Suppressor macrophage treated with lipopolysaccharide for 1 hour (primary cell): Measurements from ENCODE around the gene SRCAP.

Experiments
- DNase-seq, 3 donors: peaks; one replicate each; pipeline ENCODE4 v3.0.0-alpha.2; 2020 to 2022

Gene SRCAP

DNA sequence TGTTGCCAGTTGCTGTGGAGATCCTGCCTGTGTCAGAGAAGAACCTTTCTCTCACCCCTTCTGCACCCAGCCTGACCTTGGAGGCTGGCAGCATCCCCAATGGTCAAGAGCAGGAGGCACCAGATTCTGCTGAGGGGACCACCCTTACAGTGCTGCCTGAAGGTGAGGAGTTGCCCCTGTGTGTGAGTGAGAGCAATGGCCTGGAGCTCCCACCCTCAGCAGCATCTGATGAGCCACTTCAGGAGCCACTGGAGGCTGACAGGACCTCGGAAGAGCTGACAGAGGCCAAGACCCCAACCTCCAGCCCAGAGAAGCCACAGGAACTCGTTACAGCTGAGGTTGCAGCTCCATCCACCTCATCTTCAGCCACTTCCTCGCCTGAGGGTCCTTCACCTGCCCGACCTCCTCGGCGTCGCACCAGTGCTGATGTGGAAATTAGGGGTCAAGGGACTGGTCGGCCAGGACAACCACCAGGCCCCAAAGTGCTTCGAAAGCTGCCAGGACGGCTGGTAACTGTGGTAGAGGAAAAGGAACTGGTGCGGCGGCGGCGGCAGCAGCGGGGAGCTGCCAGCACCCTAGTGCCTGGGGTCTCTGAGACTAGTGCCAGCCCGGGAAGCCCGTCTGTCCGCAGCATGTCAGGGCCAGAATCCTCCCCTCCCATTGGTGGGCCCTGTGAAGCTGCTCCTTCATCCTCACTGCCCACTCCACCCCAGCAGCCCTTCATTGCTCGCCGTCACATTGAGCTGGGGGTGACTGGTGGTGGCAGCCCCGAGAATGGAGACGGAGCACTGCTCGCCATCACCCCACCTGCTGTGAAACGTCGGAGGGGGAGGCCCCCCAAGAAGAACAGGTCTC is 39.0 kb downstream of the SRCAP start:
- no peak for DNase-seq

DNA sequence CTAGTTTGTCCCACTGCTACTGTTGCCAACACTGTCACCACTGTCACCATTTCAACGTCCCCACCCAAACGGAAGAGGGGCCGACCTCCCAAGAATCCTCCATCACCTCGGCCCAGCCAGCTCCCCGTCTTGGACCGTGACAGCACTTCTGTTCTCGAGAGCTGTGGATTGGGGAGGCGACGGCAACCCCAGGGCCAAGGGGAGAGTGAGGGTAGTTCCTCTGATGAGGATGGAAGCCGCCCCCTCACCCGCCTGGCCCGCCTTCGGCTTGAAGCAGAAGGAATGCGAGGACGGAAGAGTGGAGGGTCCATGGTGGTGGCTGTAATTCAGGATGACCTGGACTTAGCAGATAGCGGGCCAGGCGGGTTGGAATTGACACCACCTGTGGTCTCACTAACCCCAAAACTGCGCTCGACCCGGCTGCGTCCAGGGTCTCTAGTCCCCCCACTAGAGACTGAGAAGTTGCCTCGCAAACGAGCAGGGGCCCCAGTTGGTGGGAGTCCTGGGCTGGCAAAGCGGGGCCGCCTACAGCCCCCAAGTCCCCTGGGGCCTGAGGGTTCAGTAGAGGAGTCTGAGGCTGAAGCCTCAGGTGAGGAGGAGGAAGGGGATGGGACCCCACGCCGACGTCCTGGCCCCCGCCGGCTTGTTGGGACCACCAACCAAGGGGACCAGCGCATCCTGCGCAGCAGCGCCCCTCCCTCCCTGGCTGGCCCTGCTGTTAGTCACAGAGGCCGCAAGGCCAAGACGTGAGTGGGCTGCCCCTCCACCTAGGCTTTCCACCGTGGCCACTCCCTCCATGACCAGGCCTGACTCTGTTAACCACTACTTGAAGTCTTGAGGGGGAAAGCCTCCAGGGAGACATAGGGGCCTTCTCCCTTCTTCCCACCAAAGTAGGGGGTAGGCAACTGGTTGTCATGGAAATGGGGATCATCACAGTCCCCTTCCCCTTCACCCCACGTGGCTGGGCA is 40.3 kb downstream of the SRCAP start:
- DNase-seq = no peak

DNA sequence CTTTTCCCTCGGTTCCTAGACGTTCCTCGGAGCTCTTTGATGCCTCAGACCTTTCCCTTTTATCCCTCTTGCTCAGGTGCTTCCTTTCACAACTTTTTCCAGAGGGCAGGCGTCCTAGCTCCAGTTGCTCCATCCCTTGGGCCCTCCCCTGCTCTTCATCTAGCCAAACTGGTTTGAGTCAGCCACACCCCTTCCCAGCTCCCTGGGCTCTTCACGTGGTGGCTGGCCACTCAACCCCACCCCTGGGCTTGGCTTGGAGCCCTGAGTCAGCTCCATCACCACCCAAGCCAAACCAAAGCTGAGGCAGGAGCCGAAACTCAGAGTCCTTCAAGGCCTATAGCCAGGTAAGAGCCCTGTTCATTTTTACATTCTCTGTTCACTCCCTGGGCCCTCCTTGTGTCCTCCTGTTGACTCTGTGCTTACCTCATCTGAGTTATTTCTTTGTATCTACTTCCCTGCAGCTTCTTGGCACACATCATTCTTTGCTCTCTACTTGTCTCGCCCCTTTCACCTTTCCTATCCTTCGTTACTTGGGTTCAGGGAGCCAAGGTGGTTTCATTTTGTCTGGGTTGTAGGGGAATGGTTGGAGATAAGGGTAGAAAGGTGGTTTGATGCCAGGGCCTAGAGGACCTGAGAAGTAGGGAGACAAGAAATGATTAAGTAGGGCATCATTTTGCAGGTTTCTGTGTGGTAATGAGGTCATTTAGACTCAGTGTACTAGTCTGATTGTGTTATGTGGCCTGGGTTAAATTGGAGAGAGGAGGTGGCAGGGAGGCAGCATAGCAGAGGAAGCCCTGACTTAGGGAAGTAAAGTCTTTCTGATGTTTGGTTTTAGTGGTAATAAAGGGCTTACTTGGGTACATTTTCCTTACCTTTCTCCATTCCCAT is 41.6 kb downstream of the SRCAP start:
- DNase-seq = no peak

DNA sequence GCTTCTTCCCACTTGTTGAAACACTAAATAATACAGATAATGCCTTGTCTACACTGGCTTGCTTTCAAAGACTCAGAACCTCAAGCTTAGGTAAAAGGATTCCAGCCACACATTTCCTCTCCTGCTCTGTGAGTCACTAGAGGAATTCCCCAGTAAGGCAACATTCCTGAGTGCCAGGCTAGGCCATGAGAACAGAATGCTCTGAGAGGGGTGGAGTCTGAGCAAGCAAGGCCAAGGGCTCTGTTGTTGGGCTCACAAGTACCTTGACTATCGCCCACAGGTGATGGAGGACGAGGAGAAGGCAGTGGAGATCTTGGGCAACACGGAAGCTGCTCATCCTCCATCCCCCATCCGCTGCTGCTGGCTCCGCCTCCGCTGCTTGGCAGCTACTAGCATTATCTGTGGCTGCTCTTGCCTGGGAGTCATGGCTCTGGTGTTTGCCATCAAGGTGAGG is 42.5 kb downstream of the SRCAP start:
- DNase-seq = peak; percentile 47 to 56 (median 55)

DNA sequence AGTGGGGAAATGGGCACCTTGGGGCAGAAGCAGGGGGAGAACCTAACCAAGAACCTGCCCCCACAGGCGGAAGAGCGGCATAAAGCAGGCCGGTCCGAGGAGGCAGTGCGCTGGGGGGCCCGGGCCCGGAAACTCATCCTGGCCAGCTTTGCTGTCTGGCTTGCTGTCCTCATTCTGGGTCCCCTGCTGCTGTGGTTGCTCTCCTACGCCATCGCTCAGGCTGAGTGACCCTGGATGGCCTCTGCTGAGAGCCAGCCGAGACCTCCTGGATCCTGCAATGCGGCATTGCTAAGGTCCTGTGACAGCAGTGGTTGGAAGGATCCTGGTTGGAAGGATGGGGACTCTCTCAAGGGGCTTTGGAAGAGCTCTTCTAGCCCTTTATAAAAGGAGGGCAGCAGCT is 44.7 kb downstream of the SRCAP start:
- DNase-seq = no peak

DNA sequence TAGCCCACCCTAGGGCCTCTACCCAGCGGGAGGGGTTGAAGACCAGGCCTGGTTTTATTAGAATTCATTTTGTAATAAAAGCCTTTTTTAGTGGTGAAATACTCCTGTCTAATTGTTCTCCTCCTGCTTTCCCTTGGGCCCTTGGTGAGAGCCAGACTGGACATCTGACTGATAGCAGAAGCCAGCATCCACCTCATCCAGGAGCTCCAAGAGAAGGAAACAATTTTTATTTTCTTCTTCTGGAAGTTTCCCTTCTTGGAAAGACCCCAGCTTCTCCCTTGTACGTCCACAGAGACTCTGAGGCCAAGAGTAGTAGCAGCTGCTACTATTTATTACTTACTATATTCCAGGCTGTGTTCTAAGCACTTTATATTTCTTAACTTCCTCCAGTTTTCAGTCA is 45.2 kb downstream of the SRCAP start:
- no peak for DNase-seq

DNA sequence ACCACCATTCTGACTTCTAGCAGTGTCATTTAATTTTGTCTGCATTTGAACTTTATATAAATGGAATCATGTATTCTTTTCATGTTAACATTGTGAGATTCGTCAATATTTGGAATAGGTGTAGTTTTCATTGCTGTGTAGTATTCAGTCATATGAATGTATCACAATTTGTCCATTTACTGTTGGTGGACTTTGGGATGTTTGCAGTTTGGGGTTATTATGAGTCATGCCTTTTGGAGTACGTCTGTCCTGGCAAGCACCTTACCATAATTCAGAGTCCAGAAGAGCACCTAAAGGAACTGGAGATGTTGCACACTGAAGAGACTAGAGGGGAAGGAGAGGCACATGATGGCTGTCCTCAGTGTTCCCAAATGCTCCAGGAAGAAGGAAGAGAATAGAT is 46.1 kb downstream of the SRCAP start:
- DNase-seq = no peak

DNA sequence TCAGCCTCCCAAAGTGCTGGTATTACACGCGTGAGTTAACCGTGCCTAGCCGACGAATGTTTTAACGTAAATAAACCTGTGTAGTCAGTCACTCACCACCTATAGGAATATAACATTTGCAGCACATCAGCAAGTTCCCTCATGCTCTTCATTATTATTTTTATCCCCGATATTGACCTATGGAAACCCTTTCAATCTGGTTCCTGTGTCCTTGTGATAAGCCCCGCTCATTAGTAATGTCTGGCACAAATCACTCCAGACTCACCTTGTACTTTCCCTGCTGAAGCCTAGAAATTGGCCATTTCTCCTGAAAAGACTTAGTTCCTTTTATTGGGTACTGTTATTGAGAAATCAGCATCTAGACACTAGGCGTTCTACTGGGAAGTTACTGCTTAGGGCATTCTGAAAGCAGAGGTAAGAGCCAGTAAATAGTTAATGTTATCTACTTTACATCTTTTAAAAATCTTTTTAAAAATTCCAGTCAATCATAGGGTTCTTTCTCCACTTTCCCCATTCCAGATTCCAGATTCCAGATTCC is 47.7 kb downstream of the SRCAP start:
- peak; percentile 43 to 58 (median 55) for DNase-seq

DNA sequence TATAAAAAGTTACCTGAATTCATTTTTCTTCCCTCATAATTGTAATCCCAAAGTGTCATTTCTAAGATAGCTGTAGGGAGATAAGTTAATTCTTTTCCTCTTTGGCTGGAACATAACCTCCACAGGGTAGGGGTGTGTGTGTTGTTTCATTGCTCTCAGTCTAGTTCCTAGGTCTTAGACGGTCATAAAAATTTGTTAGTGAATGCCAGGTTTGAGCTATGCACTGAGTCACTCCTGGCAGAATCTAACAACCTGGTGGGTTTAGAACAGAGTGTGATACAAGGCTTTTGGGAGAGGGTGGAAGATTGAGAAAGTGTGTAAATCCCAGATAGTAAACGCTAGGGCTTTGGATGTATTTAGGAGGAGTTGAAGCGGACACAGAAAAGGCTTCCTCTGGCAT is 48.4 kb downstream of the SRCAP start:
- no peak for DNase-seq

DNA sequence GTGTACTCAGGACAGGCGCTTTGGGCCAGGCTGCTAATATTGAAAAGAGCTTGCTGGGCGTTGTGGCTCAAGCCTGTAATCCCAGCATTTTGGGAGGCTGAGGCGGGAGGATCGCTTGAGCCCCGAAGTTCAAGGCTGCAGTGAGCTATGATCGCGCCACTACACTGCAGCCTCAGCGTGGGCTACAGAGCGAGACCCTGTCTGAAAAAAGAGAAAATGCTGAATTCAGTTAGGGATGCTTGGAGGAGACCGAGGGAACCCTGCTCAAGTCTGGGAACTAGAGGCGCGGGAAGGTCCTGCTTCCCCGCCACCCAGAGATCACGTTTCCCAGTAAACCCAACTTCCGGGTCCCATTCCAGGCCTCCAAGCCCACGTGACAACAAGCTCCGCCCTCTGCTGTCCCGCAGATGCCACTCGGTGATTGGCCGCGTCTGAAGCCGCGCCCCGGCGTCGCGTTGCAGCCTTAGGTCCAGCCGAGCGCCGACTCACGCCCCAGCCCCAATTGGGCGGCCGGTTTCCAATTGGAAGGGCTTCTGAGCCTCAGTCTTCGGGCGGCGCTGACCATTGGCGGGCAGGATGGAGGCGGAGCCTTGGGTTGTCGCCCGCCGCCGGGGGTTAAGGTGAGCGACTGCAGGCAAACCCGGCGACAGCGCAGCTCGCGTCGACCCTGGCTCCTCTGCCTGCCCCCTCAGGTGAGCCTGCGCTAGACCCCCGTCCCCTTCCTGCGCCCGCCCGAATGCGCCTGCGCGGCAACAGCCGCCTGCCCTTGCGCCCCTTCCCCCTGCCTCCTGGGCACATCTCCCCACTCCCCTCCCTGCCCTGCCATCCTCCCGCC is 49.0 kb downstream of the SRCAP start, which contains the start of gene PHKG2:
Gene PHKG2 (plus strand): TSS at position 627 of the 835 bp plus-strand sequence. CDS start 396 bp downstream, outside the sequence.
- peak; percentile 99 to 100 (median 99) for DNase-seq

DNA sequence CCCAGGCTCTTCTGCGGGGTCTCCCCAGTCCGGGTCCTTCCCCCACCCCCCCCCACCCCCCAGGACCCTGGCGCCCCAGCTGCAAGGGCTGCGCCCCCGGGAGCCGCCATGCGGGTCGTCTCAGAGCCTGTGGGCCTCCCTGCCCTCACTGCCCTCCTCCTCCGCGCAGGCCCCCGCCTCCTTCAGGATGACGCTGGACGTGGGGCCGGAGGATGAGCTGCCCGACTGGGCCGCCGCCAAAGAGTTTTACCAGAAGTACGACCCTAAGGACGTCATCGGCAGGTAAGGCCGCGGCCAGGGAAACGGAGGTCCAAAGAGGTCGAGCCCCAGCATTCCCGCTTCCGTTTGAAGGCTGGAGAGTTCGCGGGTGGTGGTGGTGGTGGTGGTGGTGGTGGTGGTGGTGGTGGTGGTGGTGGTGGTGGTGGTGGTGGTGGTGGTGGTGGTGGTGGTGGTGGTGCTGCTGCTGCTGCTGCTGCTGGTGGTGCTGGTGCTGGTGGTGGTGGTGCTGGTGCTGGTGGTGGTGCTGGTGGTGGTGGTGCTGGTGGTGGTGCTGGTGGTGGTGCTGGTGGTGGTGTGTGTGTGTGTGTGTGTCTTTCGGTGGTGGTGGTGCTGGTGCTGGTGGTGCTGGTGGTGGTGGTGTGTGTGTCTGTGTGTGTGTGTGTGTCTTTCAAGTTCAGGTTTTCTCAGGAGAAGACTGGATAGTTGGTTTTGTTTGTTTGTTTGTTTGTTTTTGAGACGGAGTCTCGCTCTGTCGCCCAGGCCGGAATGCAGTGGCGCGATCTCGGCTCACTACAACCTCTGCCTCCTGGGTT is 49.9 kb downstream of the SRCAP start:
- DNase-seq = peak; percentile 39 to 60 (median 47)

DNA sequence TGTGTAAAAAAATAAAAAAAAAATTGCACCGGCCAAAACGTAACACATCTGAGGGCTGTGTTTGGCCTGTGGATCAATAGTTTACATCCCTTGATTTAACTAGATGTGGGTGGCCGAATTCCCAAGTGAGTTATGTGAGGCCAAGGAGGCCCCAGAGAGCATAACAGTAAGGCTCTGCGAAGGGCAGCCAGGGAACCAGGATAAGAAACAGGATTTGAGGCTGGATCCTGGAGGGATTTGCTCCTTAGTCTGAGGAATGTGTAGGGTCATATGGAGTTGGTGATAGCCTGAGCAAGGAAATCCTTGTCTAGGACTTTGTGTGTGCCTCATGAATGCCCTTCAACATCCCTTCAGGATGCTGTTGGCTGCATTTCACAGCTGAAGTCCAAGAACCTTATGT is 51.2 kb downstream of the SRCAP start:
- DNase-seq = no peak

DNA sequence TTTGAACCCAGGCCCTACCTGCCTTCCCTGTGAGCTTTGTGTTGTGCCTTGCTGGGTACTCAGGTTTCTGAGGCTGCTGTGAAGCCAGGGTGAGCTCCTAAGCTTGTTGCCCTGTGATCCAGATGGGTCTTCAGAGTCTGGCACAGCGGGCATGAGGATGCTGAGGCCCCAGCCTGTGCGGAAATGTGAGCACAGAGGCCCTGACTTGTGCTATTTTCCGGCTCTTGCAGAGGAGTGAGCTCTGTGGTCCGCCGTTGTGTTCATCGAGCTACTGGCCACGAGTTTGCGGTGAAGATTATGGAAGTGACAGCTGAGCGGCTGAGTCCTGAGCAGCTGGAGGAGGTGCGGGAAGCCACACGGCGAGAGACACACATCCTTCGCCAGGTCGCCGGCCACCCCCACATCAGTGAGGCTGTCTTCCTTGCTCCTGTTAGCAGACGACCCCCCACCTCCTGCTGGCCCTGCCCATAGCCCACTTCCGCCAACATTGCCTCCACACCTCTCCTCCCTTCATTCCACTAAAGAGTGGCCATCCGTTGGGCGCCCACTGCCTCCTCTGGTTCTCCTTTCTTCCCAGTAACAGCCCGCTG is 52.0 kb downstream of the SRCAP start:
- no peak for DNase-seq

DNA sequence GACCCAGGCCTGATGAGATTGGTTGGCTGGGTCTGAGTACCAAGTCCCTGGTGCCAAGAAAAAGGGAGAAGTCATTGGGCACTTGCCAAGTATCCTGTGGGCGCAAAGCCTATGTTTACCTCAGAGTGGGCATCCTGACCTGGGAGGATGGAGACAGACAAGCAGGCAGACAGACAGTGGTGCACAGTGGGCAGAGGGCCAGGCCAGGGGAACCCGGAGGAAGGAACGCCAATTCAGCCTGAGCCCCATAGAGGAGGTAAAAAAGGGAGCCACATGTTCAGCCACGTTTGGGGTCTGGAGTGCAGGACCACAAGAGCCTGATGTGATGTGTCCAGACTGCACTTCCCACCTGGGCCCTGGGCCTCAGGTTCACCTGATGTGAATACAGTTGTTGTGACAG is 54.6 kb downstream of the SRCAP start:
- no peak for DNase-seq

DNA sequence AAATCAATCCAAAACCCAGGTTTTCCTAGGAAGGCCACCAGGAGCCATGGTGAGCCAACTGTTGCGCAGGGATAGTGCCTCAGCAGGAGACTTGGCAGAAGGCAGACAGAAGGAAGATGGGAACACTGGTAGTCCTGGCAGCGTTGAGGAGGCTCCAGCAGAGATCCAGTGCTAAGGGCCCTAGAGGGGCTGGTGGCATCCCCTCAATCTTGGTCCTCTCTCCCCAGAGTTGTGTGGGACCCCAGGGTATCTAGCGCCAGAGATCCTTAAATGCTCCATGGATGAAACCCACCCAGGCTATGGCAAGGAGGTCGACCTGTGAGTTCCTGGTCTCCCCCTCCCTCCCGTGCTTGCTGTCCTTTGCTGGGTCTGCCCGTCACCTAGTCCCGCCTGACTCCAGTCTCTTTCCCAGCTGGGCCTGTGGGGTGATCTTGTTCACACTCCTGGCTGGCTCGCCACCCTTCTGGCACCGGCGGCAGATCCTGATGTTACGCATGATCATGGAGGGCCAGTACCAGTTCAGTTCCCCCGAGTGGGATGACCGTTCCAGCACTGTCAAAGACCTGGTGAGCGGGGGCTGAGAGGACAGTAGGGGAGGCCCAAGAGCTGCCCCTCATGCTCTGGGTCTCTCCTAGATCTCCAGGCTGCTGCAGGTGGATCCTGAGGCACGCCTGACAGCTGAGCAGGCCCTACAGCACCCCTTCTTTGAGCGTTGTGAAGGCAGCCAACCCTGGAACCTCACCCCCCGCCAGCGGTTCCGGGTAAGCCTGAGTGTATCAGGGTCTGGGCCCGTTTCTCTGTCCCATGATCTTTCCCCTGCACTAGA is 57.2 kb downstream of the SRCAP start:
- DNase-seq = no peak

DNA sequence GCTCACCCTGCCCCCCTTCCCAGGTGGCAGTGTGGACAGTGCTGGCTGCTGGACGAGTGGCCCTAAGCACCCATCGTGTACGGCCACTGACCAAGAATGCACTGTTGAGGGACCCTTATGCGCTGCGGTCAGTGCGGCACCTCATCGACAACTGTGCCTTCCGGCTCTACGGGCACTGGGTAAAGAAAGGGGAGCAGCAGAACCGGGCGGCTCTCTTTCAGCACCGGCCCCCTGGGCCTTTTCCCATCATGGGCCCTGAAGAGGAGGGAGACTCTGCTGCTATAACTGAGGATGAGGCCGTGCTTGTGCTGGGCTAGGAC is 57.8 kb downstream of the SRCAP start:
- no peak for DNase-seq

DNA sequence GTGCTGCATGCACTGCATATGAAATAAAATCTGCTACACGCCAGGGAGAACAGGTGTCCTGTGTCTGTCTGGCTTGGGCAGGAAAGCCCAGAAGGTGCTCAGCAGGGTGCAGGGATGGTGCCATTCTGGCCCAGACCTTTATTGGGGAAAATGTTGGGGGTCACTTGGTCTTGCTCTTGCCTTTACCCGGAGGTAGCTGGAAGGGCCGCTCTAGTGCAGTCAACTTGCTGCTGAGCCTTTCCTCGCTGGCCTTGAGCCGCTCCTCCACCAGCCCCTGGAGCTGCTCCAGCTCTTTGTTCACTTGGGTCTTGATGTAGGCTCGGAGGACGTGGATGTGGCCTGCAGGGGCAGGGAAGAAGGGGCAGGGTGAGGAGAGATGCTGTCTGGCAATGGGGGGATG is 58.3 kb downstream of the SRCAP start:
- no peak for DNase-seq

DNA sequence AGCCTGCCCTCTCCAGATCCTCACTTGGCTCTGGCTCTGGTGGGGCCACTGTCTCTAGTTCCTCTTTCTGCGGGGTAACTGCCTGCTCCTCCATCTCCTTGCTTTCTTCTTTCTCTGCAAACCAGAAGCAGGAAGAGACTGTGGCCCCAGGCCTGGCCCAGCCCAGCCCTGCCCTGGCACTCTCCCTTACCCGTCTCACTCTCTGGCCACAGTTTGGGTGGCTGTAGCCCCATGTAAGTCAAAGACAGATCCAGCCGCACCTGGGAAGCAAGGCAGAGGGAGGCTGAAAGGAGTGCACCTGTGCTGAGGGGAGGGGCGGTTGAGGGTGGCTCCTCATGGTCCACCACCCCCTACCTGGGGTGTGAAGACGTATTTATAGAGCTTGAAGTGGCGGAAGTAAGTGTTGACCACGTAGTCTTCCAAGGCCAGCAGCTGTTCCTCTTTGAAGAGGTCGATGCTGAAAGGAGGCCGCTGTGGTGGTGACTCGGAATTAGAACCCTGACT is 60.1 kb downstream of the SRCAP start:
- DNase-seq = peak; percentile 47 to 61 (median 52)

DNA sequence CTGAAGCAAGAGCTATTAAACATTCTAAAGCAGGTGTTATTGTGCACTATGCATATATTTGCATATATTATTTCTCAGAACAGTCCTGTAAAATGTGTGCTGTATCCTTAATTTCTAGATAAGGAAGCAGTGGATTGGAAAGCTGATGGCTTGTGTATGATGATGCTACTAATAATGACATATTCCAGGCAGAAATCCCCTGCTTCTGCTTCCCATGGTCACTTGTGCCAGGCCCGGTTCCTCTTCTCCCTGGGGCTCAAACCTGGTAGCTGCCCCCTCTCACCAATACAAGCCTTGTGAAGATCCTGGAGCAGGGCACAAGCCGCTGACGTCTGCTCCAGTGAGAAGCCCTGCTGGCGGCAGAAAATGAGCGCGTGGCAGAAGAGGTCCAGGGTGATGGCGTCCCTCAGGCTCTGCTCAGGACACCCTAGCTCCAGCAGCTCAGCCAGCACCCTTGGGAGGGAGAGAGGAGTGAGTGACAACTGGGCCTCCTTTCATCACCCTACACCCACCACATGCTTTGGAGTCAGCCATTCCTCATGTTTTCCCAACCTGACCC is 61.1 kb downstream of the SRCAP start:
- peak; percentile 51 to 66 (median 62) for DNase-seq
